GM10266 (cell line): ENCODE data around the gene CXCL6.

Source experiments
- DNase-seq: peaks from one replicate; pipeline ENCODE4 v3.0.0; 2012; ENCODE audit errors: extremely low spot score
- CTCF ChIP-seq: IDR thresholded peaks from 2 replicates; pipeline ENCODE4 v1.5.1; 2012; ENCODE audit warnings: mild to moderate bottlenecking, low read depth; ENCODE audit not compliant: control insufficient read depth, insufficient read depth; ENCODE audit errors: missing control alignments

The CXCL6 gene

GRCh38 chr4:73871511-73872310, 35.2 kb downstream of the CXCL6 start:
- no peak for DNase-seq
- no peak for TF ChIP-seq CTCF

- DNase-seq = no peak
- TF ChIP-seq CTCF = no peak
Observed at GRCh38 chr4:73872316-73873108, 36.0 kb downstream of the CXCL6 start.

- no peak for DNase-seq
- TF ChIP-seq CTCF = no peak
Observed at GRCh38 chr4:73874386-73874785, 37.9 kb downstream of the CXCL6 start.

- no peak for DNase-seq
- no peak for TF ChIP-seq CTCF
Observed at GRCh38 chr4:73875401-73875800, 38.9 kb downstream of the CXCL6 start.

GRCh38 chr4:73883306-73883705, 46.8 kb downstream of the CXCL6 start:
- no peak for TF ChIP-seq CTCF
- DNase-seq = no peak

GRCh38 chr4:73885574-73886267, 49.2 kb downstream of the CXCL6 start:
- no peak for TF ChIP-seq CTCF
- no peak for DNase-seq
